ENCODE data around the gene NUP210. TPM values are rescaled to one million over a fixed set of nuclear protein-coding genes. Genes with fewer than 3 reads are reported as not detected.

NUP210 gene
- total and polyA plus RNA-seq, 2 experiments from 2014 or later = 6.7 to 8.4 TPM

DNA sequence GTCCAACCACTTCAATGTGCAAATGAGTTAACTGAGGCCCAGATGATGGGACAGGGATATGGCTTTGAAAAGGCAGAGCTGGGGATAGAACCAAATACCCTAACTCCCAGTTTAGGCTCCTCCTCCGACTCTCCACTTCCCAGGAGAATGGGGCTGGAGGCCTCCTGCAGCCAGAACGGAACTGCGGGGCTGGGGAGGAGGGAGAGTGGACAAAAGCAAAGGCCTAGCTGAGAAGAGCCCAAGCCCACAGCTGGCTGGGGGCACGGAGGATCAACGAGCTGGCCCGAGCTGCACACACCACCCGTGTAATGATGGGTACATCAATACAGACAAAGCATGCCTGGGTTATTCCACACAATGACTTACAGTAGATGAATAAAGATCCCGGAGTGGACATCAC lies 74.8 kb downstream of the NUP210 start:
- no peaks in the 10 kb centered on the region for H3K9me3 ChIP-seq (ENCODE audit: low read depth)
- H2AFZ ChIP-seq = no peak overlapping the region
- no peak overlapping the region for H3K27ac ChIP-seq
- H3K4me2 ChIP-seq = no peak overlapping the region
- DNase-seq (ENCODE audit: low spot score) = no peak
- no peak for TF ChIP-seq EZH2phosphoT487 (IDR thresholded peaks at IDR 0.05; ENCODE audit: low read depth, severe bottlenecking, unreplicated experiment)
- TF ChIP-seq, protein P1, sequence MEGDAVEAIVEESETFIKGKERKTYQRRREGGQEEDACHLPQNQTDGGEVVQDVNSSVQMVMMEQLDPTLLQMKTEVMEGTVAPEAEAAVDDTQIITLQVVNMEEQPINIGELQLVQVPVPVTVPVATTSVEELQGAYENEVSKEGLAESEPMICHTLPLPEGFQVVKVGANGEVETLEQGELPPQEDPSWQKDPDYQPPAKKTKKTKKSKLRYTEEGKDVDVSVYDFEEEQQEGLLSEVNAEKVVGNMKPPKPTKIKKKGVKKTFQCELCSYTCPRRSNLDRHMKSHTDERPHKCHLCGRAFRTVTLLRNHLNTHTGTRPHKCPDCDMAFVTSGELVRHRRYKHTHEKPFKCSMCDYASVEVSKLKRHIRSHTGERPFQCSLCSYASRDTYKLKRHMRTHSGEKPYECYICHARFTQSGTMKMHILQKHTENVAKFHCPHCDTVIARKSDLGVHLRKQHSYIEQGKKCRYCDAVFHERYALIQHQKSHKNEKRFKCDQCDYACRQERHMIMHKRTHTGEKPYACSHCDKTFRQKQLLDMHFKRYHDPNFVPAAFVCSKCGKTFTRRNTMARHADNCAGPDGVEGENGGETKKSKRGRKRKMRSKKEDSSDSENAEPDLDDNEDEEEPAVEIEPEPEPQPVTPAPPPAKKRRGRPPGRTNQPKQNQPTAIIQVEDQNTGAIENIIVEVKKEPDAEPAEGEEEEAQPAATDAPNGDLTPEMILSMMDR (IDR thresholded peaks at IDR 0.05; ENCODE audit: poor library complexity) = no peak
- no peak for TF ChIP-seq EZH2 (IDR thresholded peaks at IDR 0.05; ENCODE audit: borderline replicate concordance)
- H3K9me2 ChIP-seq (replicated peaks; ENCODE audit: insufficient read depth) = no peaks in the 10 kb centered on the region
- H3K27me3 ChIP-seq = no peaks in the 10 kb centered on the region
- H4K20me1 ChIP-seq (ENCODE audit: insufficient read depth, poor library complexity, severe bottlenecking) = no peaks in the 10 kb centered on the region
- no peaks in the 10 kb centered on the region for H3K36me3 ChIP-seq (replicated peaks; ENCODE audit: insufficient read depth, low read depth)
- H3K4me3 ChIP-seq = no peak overlapping the region
- H3K79me2 ChIP-seq = no peaks in the 10 kb centered on the region
- 84% methylated on average over 8 of the region's 8 CpGs for WGBS (ENCODE audit: low lambda C conversion rate, missing lambda C conversion rate)
- peaks cover 7% of the 10 kb centered on the region for H3K4me1 ChIP-seq (ENCODE audit: insufficient read depth)

DNA sequence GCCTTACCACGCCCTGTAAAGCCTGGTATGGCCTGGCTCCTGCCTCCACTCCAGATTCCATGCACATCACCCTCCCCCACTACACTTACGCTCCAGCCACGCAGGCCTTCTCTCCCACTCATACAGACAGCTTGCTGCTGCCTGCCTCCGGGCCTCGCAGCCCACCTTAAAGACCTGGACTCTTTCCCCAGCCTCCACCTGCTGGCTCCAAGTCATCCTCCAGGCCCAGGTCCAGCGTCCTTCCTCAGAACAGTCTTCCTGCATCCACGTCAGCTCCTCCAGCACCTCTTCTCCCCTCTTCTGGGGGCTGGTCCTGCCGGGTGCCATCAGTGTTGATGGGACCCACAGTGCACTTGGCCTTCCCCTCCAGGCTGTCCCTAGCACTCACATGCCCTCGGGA lies 75.5 kb downstream of the NUP210 start:
- no peaks in the 10 kb centered on the region for H3K9me3 ChIP-seq (ENCODE audit: low read depth)
- H3K79me2 ChIP-seq = no peaks in the 10 kb centered on the region
- no peaks in the 10 kb centered on the region for H3K36me3 ChIP-seq (replicated peaks; ENCODE audit: insufficient read depth, low read depth)
- no peak for DNase-seq (ENCODE audit: low spot score)
- H3K4me3 ChIP-seq = no peak overlapping the region
- no peaks in the 10 kb centered on the region for H3K9me2 ChIP-seq (replicated peaks; ENCODE audit: insufficient read depth)
- no peaks in the 10 kb centered on the region for H3K27me3 ChIP-seq
- no peak overlapping the region for H3K4me2 ChIP-seq
- H4K20me1 ChIP-seq (ENCODE audit: insufficient read depth, poor library complexity, severe bottlenecking) = no peaks in the 10 kb centered on the region
- TF ChIP-seq EZH2phosphoT487 (IDR thresholded peaks at IDR 0.05; ENCODE audit: low read depth, severe bottlenecking, unreplicated experiment) (no peak), EZH2 (IDR thresholded peaks at IDR 0.05; ENCODE audit: borderline replicate concordance) (no peak)
- TF ChIP-seq, protein P1 (IDR thresholded peaks at IDR 0.05; ENCODE audit: poor library complexity) = no peak
- peaks cover 7% of the 10 kb centered on the region for H3K4me1 ChIP-seq (ENCODE audit: insufficient read depth)
- no peak overlapping the region for H2AFZ ChIP-seq
- H3K27ac ChIP-seq = no peak overlapping the region
- WGBS (ENCODE audit: low lambda C conversion rate, missing lambda C conversion rate) = 93% methylated on average over 9 of the region's 9 CpGs

DNA sequence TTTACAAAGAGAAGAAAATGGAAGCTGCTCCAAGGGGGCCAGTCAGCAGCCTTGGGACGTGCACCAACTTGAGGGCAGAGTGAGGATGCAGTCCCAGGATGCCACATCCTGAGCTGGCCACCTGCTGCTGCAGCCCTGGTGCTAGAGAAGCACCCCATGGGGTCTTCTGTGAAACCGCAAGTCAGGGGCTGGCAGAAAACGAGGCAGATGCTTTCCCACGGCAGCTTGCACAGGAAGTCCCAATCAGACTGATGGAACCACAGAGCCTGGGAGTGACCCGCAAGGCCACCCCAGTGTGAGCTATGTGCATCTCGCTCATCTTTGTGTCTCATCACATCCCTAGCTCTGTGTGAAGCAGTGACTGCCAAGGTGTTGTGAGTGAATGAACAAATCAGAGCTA lies 76.5 kb downstream of the NUP210 start:
- no peaks in the 10 kb centered on the region for H3K27me3 ChIP-seq
- peaks cover 4% of the 10 kb centered on the region for H3K4me1 ChIP-seq (ENCODE audit: insufficient read depth)
- no peak overlapping the region for H3K4me3 ChIP-seq
- H3K4me2 ChIP-seq = no peak overlapping the region
- H3K9me3 ChIP-seq (ENCODE audit: low read depth) = no peaks in the 10 kb centered on the region
- no peak overlapping the region for H3K27ac ChIP-seq
- no peak for DNase-seq (ENCODE audit: low spot score)
- H4K20me1 ChIP-seq (ENCODE audit: insufficient read depth, poor library complexity, severe bottlenecking) = no peaks in the 10 kb centered on the region
- no peaks in the 10 kb centered on the region for H3K36me3 ChIP-seq (replicated peaks; ENCODE audit: insufficient read depth, low read depth)
- H3K79me2 ChIP-seq = no peaks in the 10 kb centered on the region
- no peak for TF ChIP-seq EZH2 (IDR thresholded peaks at IDR 0.05; ENCODE audit: borderline replicate concordance)
- H2AFZ ChIP-seq = no peak overlapping the region
- H3K9me2 ChIP-seq (replicated peaks; ENCODE audit: insufficient read depth) = no peaks in the 10 kb centered on the region
- WGBS (ENCODE audit: low lambda C conversion rate, missing lambda C conversion rate) = 90% methylated on average over 6 of the region's 6 CpGs

DNA sequence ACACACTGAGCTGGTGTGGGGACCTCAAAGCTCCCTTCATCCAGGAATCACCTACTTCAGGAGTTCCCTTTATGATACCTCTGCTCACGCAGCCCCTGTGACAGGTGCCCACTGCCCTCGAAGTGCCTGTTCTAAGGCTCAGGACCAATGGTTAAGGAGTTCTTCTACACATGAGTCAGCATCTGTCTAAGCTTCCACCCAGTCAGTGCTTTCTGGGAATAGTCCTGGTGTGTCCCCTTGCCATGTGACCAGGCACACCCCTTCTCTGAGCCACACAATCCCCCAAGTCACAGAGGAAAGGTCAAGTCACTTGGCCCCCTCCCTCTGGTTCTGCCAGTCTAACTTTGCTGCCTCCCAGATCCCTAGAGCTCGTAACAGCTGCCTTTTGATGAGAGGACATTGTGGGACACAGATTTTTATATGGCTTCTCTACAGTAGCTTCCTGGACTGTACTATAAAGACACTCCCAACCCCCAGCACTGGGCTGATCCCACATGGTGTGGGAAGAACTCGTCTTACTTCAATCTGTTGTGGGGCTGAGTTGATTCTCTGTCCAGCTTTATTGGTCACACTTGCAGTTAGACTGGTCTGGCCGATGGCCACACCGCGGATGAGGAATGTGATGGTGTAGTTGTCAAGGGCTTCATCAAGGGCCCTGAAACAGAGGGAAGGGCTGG lies 78.8 kb downstream of the NUP210 start:
- H3K36me3 ChIP-seq (replicated peaks; ENCODE audit: insufficient read depth, low read depth) = no peaks in the 10 kb centered on the region
- H3K9me2 ChIP-seq (replicated peaks; ENCODE audit: insufficient read depth) = no peaks in the 10 kb centered on the region
- no peaks in the 10 kb centered on the region for H4K20me1 ChIP-seq (ENCODE audit: insufficient read depth, poor library complexity, severe bottlenecking)
- no peak for TF ChIP-seq EZH2 (IDR thresholded peaks at IDR 0.05; ENCODE audit: borderline replicate concordance)
- TF ChIP-seq EZH2phosphoT487 (IDR thresholded peaks at IDR 0.05; ENCODE audit: low read depth, severe bottlenecking, unreplicated experiment) = no peak
- TF ChIP-seq, protein P1 (IDR thresholded peaks at IDR 0.05; ENCODE audit: poor library complexity) = no peak
- H3K4me3 ChIP-seq = no peak overlapping the region
- H3K4me1 ChIP-seq (ENCODE audit: insufficient read depth) = no peaks in the 10 kb centered on the region
- no peak for DNase-seq (ENCODE audit: low spot score)
- H3K27me3 ChIP-seq = no peaks in the 10 kb centered on the region
- no peak overlapping the region for H3K4me2 ChIP-seq
- H3K79me2 ChIP-seq = no peaks in the 10 kb centered on the region
- 90% methylated on average over 7 of the region's 7 CpGs for WGBS (ENCODE audit: low lambda C conversion rate, missing lambda C conversion rate)
- no peak overlapping the region for H3K27ac ChIP-seq
- H3K9me3 ChIP-seq (ENCODE audit: low read depth) = no peaks in the 10 kb centered on the region
- H2AFZ ChIP-seq = no peak overlapping the region
